HG02623 (cell line): Measurements from ENCODE around the gene TSPAN15.

Experiments used
- ATAC-seq: cut with Tn5 transposase; IDR thresholded peaks from one replicate; pipeline ENCODE4 v1.9.1; 2021; ENCODE audit warnings: moderate library complexity; ENCODE audit not compliant: unreplicated experiment

The TSPAN15 gene

GRCh38 chr10:69464801-69465401 is 13.6 kb downstream of the TSPAN15 start:
- no peak for ATAC-seq

- no peak for ATAC-seq
Measured at GRCh38 chr10:69465457-69466157, 14.3 kb downstream of the TSPAN15 start.

GRCh38 chr10:69466158-69466490 is 14.9 kb downstream of the TSPAN15 start:
- no peak for ATAC-seq

GRCh38 chr10:69466689-69467088 is 15.4 kb downstream of the TSPAN15 start:
- ATAC-seq = no peak

GRCh38 chr10:69467928-69468750 is 16.9 kb downstream of the TSPAN15 start:
- ATAC-seq = no peak

- ATAC-seq = no peak
Measured at GRCh38 chr10:69468751-69469089, 17.5 kb downstream of the TSPAN15 start.

GRCh38 chr10:69469976-69470375 is 18.7 kb downstream of the TSPAN15 start:
- ATAC-seq = no peak

GRCh38 chr10:69470463-69471384 is 19.5 kb downstream of the TSPAN15 start:
- no peak for ATAC-seq

GRCh38 chr10:69472142-69472541 is 20.9 kb downstream of the TSPAN15 start:
- ATAC-seq = no peak

- ATAC-seq = no peak
Measured at GRCh38 chr10:69472544-69472943, 21.3 kb downstream of the TSPAN15 start.

- no peak for ATAC-seq
Measured at GRCh38 chr10:69473304-69473990, 22.2 kb downstream of the TSPAN15 start.

- ATAC-seq = no peak
Measured at GRCh38 chr10:69474742-69475432, 23.6 kb downstream of the TSPAN15 start.

- no peak for ATAC-seq
Measured at GRCh38 chr10:69475433-69475830, 24.2 kb downstream of the TSPAN15 start.

GRCh38 chr10:69477968-69478597 is 26.8 kb downstream of the TSPAN15 start:
- no peak for ATAC-seq

GRCh38 chr10:69479240-69480067 is 28.2 kb downstream of the TSPAN15 start:
- no peak for ATAC-seq

- ATAC-seq = no peak
Measured at GRCh38 chr10:69480068-69480412, 28.8 kb downstream of the TSPAN15 start.

GRCh38 chr10:69481305-69481704 is 30.0 kb downstream of the TSPAN15 start:
- ATAC-seq = no peak

- ATAC-seq = no peak
Measured at GRCh38 chr10:69481811-69482524, 30.7 kb downstream of the TSPAN15 start.
